Astrocyte (in vitro differentiated cells and primary cell): ENCODE data around the gene UPF2.

Source experiments
- EZH2 ChIP-seq: IDR thresholded peaks from 2 replicates; pipeline ENCODE4 v1.6.1; 2012; ENCODE audit warnings: mild to moderate bottlenecking, low read length, inconsistent platforms; ENCODE audit not compliant: insufficient read depth
- TF ChIP-seq, protein P1 (sequence below): IDR thresholded peaks from 2 replicates; pipeline ENCODE4 v1.5.1; 2011; ENCODE audit warnings: low read depth, mild to moderate bottlenecking, inconsistent platforms, low read length, moderate library complexity; ENCODE audit not compliant: insufficient read depth

DNA sequence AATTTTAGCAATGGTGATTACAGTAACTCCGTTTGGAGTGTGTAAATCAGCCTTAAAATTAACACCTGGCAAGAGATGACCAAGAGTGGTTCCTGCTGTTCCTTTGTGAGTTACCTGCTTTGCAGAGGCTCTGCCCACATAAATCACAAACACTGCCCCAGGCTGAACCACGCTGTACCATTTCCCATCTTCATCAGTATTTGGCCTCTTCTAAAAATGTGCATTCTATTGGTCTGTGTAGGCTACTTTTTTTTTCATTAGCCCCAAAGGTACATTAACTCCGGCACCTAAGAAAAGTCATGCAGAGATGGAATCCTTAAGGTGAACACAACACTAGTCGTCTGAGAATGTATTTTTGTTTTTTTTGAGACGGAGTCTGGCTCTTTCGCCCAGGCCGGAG lies 123.3 kb downstream of the UPF2 start:
- TF ChIP-seq, protein P1, sequence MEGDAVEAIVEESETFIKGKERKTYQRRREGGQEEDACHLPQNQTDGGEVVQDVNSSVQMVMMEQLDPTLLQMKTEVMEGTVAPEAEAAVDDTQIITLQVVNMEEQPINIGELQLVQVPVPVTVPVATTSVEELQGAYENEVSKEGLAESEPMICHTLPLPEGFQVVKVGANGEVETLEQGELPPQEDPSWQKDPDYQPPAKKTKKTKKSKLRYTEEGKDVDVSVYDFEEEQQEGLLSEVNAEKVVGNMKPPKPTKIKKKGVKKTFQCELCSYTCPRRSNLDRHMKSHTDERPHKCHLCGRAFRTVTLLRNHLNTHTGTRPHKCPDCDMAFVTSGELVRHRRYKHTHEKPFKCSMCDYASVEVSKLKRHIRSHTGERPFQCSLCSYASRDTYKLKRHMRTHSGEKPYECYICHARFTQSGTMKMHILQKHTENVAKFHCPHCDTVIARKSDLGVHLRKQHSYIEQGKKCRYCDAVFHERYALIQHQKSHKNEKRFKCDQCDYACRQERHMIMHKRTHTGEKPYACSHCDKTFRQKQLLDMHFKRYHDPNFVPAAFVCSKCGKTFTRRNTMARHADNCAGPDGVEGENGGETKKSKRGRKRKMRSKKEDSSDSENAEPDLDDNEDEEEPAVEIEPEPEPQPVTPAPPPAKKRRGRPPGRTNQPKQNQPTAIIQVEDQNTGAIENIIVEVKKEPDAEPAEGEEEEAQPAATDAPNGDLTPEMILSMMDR, result no peak
- no peak for TF ChIP-seq EZH2
